Activated CD4-positive, alpha-beta T cell treated with anti-CD3 and anti-CD28 coated beads, Interleukin-10, Interleukin-2, amounts not matched to agents 100 ng/mL and 50 ng/mL, durations not matched to agents 16 hours and 8 hours (primary cell): ENCODE results near the gene SOHLH1.

Source experiments
- DNase-seq: peaks from one replicate; pipeline ENCODE4 v3.0.0-alpha.2; 2020

The SOHLH1 gene, protein sequence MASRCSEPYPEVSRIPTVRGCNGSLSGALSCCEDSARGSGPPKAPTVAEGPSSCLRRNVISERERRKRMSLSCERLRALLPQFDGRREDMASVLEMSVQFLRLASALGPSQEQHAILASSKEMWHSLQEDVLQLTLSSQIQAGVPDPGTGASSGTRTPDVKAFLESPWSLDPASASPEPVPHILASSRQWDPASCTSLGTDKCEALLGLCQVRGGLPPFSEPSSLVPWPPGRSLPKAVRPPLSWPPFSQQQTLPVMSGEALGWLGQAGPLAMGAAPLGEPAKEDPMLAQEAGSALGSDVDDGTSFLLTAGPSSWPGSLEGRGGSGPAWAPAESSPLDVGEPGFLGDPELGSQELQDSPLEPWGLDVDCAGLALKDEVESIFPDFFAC

DNA sequence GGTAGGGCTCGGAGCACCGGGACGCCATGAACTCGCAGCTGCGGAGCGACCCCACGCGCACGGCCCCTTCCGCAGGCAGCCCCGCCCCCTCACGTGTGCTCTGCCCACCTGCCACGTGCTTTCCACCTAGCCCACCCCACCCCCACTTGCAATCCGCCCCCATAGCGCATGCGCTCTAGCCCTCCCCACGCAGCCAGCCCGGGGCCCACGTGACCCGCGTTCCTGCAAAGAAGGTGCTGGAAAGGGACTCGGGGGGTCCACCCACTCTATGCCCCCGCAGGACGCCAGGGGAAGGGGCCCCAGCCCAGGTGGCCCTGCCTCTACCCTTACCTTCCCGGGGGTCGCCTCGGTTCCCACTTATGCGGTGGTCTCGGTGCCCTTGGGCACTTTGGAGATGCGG lies at the start of gene SOHLH1:
SOHLH1 (minus strand) TSS at position 42 of the 400 bp plus-strand sequence; CDS start at position 28, 14 bp downstream.
- no peak for DNase-seq

DNA sequence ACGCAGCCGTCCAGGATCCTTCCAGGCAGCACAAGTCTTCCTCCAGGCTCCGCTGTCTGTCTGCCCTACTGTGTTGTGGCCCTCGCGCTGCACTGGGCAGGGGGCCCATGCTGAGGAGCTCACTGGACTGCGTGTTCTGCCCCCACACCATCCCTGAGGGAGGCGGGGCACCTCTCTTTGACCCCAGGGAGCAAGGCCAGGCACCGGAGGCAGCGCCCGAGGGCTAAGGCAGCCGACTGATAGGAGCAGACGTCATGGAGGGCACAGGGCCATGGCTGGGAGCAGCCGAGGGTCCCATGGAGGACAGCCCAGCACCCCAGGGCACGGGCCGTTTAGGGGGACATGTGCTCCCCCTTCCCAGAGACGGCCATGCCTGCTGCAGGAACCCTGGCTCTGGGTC lies 49.4 kb upstream of the SOHLH1 start:
- DNase-seq = no peak

DNA sequence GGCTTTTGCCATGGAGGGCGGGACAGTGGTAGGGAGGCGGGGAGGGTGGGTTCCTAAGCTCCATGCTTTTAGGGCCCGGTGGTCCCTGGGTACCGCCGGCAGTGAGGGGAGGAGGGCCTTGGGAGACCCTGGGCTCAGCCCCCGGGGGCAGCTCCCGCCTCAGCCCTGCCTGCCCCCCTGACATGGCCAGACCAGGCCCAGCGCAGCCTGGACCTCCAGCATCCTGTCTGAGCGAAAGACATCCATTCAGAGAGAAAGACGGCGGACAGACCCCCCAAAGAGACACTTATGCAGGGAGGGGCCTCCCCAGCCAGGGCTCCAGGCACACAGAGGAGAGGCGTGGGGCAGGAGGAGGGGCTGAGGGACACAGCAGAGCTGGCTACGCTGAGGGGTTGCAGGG lies 48.0 kb upstream of the SOHLH1 start:
- DNase-seq = no peak

DNA sequence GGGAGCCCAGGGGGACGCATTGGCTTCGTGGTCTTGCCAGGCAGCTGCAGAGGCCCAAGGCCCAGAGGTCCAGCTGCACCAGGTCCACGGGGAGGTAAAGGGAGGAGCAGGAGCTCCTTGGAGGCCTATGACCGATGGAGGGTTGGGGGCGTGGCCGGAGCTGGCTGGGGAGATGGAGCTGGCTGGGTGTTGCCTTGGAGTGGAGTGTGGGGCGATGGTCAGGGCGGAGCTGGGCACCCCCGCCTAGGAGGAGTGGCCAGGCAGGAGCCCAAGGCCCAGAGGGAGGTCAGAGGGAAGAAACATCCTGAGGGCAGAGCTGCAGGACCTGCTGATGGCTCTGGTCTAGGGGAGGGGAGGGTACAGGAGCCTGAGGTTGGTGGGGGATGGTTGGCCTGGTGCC lies 47.3 kb upstream of the SOHLH1 start:
- DNase-seq = no peak

DNA sequence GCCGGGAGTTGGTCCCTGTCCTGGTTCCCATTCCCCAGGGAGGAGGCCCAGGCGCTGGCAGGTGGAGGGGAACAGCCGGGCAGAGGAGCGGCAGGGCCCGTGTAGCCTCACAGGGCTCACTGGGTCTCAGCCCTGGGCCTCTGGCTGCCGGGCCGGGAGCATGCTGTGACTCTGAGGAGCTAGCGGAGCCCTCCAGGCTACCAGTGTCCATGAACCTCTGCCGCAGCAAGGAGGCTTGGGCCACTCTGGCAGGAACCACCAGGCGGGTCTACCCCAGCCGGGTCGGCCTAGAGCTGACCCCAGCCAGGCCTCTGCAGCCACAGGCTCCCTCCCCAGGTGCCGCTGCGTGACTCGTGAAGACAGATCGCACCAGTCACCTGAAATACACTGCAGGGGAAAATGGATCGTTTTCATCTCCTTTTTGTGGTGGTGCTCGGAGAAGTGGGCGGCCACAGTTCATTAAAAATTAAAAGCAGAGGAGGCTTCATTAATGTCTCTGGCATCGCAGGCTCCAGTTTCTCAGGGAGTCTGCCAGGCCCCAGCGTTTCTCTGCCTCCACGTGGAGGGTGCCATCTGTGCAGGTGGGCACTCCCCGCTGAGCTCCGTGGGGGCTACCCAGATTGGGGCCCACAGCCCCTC lies 46.5 kb upstream of the SOHLH1 start:
- no peak for DNase-seq

DNA sequence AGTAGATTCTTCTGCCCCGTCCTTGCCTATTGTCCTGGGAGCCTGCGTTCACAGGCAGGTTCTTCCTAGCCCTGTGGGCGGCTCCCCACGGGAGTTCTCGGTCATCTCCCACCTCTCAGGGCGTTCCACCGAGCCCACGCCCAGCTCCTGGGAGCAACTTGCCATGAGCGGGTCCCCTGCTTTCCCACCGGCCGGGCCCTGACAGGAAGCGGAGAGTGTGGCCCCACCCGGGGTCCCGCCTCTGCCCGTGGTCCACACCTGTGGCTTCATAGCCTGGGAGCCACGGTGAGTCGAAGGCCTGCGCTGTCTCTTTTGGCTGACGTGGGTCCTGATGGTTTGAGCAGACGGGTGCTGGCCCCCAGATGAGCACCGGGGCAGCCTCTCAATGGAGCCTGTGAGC lies 45.9 kb upstream of the SOHLH1 start:
- DNase-seq = no peak

DNA sequence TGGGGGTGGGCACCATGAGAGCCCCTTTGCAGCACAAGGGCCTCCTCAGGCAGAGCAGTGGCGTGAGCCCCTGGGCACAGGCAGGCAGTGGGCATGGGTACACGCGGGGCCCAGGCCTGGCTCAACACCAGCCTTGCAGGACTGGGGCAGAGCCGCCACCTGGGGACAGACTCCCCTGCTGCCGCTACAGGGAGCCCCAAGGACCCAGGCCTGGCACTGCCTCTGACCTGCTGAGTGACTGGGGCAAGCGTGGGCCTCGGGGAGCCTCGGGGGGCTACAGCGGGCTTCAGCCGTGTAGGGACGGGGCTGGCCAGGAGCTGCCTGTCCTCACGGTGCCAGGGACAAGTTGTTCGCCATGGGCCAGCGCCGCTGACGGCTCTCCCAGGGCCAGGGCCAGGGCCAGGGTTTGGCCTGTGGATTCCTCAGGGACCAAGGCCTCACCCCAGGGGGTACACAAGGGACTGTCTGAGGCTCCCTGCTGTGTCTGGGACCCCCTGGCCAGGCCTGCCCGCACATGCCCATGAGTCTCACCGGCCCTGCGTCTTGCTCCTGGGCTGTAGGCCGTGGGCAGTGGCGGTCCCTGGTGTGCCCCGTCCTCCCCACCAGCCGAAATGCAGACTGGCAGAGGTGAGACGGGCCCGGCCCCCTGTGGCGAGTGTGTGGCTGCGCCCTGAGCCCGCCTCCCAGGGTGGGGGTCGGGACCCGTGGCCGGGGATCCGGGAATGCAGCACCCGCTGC lies 45.2 kb upstream of the SOHLH1 start:
- DNase-seq = no peak

DNA sequence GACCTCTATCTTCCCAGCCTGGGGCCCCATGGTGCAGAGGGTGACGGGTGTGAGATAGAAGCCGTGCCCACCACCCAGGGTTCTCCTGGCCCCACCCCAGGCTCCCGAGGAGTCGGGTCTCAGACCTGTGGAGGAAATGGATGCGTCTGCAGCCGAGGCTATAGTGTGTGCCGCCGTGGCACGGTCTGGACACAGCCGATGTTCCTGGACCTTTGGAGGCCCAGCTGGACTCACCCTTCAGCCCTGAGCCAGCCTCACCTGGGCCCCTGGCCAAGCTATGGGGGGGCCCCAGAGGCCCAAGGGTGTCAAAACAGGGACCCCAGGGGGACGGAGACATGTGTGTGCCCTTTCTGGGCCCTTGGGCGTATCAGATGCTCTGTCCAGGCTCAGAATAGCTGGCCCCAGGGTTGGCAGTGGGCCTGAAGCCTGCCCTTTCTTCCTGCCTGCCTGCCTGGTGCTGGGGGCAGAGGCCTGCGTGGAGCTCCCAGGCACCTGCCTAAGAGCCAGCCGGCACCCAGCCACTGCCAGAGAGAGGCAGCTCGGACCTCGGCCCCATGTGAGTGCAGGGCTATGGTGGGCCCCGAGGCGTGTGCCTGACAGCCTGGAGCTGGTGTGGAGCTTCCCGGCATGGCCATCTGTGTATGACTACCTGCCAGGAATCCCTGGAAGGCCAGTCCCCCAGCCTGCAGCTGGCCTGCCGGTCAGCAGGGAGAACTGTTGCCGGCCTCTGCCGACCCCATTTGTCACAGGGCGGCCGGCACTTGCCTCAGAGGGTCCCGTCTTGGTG lies 44.5 kb upstream of the SOHLH1 start:
- DNase-seq = no peak

DNA sequence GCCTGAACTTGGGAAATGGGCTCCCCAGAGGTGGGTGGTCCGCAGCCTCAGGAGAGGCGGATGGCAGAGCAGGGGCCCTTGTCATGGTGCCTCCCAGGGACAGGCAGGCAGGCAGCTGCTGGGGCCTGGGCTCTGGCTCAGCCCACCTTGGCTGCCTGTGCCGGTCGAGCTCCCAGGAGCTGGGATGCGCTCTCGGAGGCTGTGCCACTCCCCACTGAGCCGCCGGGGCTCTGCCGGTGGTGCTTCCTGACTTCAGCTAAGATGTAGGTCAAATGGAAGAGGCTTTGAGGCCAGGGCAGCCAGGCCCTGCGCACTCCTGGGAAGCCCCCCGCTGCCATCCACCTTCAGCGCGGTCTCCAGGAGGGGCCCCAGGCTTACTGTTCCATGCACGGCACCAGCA lies 43.7 kb upstream of the SOHLH1 start:
- DNase-seq = no peak

DNA sequence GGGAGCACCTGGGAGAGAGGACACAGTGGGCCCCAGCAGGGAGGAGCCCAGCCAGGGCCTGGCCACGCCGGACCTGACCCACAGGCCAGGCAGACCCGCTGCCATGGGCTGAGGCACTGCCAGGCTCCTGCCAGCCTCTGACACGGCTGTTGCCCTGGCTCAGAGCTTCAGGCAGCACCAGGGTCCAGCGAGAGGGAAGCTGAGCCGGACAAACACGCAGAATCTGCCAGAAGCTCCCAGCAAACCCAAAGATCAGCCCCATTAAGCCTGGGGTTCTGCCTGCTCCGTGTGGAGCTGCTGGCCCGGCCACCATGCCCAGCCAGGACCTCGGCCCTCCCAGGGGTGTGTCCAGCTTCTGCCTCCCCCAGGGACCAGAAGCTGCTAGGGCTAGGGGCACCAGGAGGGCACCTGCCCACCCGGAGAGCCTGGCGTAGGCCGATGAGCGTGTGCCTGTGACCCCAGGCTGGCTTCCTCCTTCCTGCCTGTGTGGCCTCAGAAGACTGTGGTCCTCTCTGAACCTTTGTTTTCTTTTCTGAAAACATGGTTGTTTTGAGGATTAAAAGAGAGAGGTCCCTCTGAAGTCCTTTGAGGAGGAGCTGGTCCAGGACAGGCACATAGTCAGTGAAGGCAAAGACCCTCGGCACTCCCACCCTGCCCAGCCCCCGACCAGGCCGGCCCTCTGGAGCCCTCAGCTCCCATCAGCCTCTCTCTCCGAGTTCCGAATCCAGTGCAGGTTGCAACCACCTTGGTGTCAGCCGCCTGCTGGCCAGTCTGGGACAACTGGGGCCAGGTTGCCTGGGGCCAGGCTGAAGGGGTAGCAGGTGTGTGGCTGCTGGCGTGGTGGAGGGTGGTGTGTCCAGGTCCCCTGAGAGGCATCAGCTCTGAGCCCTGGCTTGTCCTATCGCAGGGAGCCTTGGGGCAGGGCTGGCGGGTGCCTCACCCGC lies 42.3 kb upstream of the SOHLH1 start:
- DNase-seq = no peak

DNA sequence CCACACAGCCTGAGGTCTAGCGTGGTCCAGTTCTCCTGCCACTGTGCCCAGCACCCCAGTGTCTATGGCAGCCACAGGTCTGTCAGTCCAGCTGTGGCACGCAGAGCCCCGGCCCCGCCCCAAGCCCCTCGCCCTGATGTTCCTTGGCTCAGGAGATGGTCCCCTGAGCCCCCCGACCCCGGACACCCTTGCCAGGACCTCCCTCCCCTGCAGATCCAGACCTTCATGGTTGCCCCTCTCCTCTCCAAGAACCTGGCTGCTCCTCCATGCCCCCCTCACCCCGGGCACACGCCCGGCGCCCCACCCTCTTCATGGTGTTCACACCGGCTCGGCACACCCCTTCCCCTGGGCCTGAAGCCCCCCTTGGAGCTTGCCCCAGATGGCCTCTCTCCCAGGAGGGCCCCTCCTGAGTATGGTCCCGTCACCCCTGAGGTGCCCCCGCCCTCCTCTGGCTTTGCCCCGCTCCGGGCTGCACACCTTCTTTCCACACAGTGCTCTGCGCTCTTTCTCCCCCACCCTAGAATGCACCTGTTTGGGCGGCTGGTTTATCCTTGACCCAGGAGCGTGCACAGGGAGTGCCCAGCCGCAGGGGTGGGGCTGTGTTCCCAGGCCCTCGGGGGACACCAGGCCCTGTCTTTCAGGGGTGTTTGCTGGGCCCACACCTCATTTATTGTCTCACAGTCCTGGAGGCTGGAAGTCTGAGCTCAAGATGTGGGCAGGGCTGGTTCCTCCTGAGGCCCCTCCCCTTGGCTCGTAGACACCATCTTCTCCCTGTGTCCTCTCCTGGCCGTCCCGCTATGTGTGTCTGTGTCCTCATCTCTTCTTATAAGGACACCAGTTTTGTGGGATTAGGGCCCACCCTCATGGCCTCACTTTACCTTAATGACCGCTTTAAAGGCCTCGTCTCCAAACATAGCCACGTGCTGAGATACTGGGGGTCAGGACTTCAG lies 40.3 kb upstream of the SOHLH1 start:
- DNase-seq = no peak

DNA sequence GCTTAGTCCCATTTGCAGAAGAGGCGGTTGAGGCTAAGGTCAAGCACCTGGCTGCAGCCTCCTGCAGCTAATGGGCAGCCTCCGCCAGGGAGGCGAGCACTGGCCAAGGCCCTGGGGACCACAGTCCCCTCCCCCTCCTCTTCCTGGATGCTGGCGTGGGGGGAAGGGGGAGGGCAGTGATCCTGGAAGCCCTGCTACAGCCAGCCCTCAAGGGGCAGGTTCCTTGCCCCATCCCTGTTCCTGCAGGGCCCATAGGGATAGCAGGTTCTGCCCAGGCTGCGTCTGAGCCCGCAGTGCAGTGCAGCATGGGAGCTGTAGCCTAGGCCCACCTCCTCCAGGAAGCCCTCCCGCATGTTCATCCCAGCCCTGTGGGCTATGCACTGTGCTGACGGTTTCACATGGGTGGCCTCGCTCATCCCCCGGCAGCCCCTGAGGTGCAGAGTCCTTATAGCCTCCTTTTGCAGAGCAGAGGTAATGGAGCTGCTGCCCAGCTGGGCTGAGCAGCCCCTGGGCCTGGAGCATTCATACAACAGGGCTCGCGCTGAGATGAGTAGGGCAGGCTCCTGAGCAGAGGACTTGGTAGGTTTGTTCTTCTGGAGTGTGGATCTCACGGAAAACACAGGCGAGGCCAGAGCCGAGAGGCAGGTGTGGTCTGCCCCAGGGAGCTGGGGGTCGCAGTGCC lies 38.7 kb upstream of the SOHLH1 start:
- no peak for DNase-seq

DNA sequence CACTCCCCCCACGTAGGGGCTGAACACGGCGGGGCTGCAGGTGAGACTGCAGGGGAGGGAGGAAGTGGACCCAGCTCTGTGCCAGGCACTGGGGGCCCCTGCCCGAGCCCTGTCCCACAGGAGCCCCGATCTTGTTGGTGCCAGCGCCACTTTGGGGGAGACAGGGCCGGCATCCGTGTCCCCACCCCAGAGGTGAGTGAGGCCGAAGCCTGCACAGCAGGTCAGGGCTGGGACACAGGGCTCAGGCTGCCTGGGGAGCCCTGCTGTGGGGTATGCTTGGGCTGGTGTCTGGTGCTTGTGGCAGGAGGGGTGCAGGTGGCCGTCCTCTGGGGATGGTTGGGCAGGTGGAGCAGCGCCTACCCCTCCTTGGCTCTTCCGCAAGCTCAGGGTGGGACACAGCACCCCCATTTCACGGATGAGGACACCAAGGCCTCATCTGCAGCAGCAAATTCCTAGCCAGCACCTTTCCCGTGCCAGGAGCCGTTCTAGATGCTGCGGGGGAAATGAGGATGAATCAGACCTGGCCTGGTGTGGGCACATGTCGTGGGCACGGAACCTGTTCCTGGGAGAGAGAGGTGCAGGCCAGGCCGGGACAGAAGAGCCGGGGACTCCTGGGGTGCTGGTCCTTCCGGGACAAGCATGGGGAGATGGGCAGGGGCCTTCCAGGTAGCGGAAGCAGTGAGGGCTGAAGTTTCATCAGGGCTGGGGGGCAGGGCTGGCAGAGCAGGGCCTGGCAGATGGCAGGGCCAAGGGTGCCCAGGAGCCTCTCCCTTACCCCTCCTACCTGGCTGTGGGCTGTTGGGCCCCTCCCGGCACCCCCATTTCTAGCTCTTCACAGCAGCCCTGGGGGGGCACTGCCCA lies 37.9 kb upstream of the SOHLH1 start:
- no peak for DNase-seq

DNA sequence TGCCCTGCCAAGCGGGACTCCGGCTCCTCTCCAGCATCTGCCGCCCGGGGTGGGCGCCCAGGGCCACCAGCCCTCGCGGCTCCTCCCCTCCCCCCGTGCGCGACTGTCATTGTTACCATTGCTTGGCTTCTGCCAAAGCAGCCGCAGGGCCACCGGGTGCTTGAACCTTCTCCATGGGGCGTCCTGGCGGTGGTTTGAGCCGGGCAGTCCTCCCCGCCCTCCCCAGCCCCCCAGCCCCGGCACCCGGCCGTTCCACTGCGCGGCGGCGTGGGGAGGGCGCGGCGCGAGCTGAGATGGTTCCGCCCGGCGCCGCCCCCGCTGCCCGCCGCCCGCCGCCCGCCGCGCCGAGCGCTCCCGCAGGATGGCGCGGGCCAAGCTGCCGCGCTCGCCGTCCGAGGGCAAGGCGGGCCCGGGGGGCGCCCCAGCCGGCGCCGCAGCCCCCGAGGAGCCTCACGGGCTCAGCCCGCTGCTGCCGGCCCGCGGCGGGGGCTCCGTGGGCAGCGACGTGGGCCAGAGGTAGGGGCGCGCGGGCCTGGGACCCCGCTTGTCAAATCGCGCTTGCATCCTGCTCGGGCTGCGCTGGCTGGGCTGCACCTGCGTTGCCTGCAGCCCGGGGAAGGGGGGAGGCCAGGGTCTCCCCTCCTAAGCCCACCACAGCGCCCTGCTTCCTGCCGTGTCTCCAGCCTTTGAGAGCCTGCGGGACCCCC lies 37.1 kb upstream of the SOHLH1 start:
- no peak for DNase-seq

DNA sequence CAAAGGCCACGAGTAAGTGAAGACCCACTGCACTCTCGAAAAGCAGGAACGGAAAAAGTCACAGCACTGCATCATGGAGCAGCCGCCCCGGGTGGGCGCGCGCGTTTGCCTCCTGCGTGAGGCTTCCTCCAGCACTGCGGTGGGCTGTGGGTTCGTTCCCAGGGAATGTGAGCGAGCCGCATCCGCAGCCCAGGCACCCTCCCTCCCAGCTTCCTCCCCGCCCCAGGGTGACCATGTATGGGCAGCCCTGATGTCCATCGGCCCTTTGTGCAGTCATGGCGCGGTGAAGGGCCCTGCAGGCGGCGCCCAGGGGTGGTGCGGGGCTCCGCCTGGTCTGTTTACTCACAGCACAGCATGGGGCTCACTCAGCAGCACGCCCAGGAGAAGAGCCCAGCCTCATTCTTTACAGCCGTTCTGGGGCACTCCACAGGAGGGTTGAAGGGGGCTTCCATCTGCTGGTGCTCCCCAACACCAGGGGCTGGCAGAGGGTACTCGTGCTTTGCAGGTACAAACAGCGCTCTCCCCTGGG lies 35.4 kb upstream of the SOHLH1 start:
- no peak for DNase-seq

DNA sequence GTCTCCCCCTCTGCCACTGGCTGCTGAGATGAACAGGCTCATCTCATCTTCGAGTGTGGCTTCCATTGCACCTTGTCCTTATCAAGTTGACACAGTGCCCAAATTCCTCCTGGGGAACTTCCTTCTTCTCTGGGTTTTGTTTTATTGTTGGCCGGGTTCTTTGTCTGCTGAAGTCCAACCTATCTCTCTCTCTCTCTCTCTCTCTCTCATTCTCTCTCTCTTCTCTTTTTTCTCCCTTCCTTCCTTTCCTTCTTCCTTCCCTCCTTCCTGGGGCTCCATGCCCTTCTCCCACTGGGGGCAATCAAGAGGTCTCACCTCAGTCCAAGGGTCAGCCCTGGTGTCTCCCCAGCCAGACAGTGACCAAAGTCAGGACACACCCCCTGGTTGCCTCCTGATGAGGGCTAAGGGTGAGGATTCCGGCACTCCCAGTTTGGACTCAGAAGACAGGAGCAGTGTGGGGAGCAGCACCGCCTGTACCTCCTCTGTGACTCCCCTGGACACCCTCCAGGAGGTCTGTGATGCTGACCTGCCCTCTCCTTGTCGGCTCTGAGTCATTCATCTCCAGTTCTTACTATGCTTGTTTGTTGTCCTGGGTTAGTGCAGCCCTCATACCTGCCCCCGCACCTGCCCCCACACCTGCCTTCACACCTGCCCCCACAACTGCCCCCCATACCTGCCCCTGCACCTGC lies 33.4 kb upstream of the SOHLH1 start:
- no peak for DNase-seq

DNA sequence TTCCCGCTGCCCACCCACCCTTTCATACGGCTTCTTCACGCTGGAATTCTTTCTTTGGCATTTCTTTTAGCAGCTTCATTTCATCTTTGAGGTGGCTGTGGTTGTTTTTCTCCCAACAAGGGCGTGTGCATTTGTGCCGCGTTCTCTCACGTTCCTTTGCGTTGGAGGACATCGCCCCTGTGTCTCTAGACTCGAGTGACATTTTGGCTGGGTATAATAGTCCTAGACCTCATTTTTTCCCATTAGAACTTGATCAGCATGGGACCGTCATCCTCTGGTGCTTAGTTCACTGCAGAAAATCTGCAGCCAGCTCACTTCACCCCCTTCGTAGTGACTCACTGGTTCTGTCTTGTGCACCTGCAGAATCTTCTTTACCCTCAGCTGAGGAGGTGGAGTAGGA lies 32.2 kb upstream of the SOHLH1 start:
- DNase-seq = no peak

DNA sequence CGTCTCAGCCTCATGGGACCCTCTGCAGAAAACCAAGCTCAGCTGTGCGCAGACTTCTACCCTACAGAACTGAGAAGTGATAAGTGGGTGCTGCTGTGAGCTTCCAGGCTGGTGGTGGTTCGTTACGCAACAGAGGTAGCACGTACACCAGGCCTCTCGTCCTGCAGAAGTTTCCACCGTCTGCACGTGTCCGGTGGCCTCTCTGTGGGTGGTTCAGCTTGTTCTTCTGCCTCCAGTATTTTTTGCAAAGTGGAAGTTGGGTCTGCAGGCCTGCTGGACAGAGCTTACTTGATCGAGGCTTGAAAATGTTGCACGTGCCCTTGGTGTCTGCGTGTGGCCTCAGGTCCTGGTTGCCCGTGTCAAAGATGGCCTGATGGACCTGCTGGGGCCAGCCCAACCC lies 30.2 kb upstream of the SOHLH1 start:
- DNase-seq = no peak
